GM12878 (cell line): ENCODE results near the gene WNK1. TPM values are rescaled to one million over a fixed set of nuclear protein-coding genes. Genes with fewer than 3 reads are reported as not detected.

Experiments
- ATAC-seq: fragments of 200-7000 bp; cut with Tn5 transposase; 3 replicates; pipeline ENCODE4 v1.9.1; 2020; ENCODE audit warnings: mild to moderate bottlenecking, moderate library complexity
- BruUV-seq: library from RNA; stranded (reverse); fragments of 400-500 nt; replicated peaks from 2 replicates; lab custom pipeline; 2021; lab: Mats Ljungman, UMichigan
- CTCF ChIA-PET: fragments of 300-600 bp; sonication (Branson Sonifier 250); formaldehyde crosslinking; extraction: SDS; loops from one replicate; lab custom pipeline; 2021; ENCODE audit warnings: inconsistent platforms; lab: Yijun Ruan, JAX
- POLR2A ChIA-PET: fragments of 350-600 bp; formaldehyde crosslinking; extraction: SDS; loops from one replicate; lab custom pipeline; 2021; ENCODE audit warnings: inconsistent platforms; lab: Charles Lee
- RAD21 ChIA-PET: fragments of 300-600 bp; sonication (Branson Sonifier 250); formaldehyde crosslinking; loops from one replicate; lab custom pipeline; 2023; ENCODE audit warnings: antibody characterized with exemption; ENCODE audit not compliant: unreplicated experiment; lab: Charles Lee
- SMC1A ChIA-PET: fragments of 300-600 bp; sonication (Branson Sonifier 250); formaldehyde crosslinking; loops from one replicate; lab custom pipeline; 2023; ENCODE audit not compliant: unreplicated experiment, uncharacterized antibody; lab: Charles Lee
- DNase-seq: peaks from one replicate; pipeline ENCODE4 v3.0.0-alpha.2; 2011; ENCODE audit warnings: low read depth, low spot score
- FAIRE-seq: peaks from 3 replicates; lab custom pipeline; 2011; peaks lifted over from hg19 to GRCh38; lab: Jason Lieb, UNC
- H2AFZ ChIP-seq: 2 replicates; pipeline ENCODE4 v1.6.0; 2011; ENCODE audit warnings: low read depth, low read length, control low read depth; ENCODE audit not compliant: control insufficient read depth
- H3K27ac ChIP-seq: 2 replicates; pipeline ENCODE4 v1.5.1; 2011; ENCODE audit warnings: control low read depth; ENCODE audit not compliant: control insufficient read depth, insufficient read depth
- H3K27me3 ChIP-seq, 2 experiments: replicated peaks in 1 of 2; 2 replicates each; pipeline versions ENCODE4 v1.6.0 to v1.6.1; 2011; ENCODE audit warnings: low read length in 1 of 2; ENCODE audit not compliant: control insufficient read depth in 2 of 2, insufficient read depth in 2 of 2
- H3K36me3 ChIP-seq, 2 experiments: 2 replicates each; pipeline ENCODE4 v1.5.1; 2011; ENCODE audit warnings: low read length in 1 of 2; ENCODE audit not compliant: control insufficient read depth in 2 of 2, insufficient read depth in 2 of 2
- H3K4me1 ChIP-seq: 2 replicates; pipeline ENCODE4 v1.6.1; 2011; ENCODE audit warnings: mild to moderate bottlenecking, low read length, moderate library complexity, mixed read lengths; ENCODE audit not compliant: control insufficient read depth, insufficient read depth
- H3K4me2 ChIP-seq: 2 replicates; pipeline ENCODE4 v1.6.0; 2011; ENCODE audit warnings: control low read depth; ENCODE audit not compliant: control insufficient read depth, insufficient read depth
- H3K4me3 ChIP-seq: fragments of 200-600 bp; sonication (generic); 2 replicates; pipeline ENCODE4 v1.5.1; 2016
- H3K79me2 ChIP-seq: 2 replicates; pipeline ENCODE4 v1.6.0; 2011; ENCODE audit warnings: low read length; ENCODE audit not compliant: control insufficient read depth, insufficient read depth
- H3K9ac ChIP-seq: 2 replicates; pipeline ENCODE4 v1.8.0; 2011; ENCODE audit warnings: low read length, control low read depth, mixed read lengths; ENCODE audit not compliant: control insufficient read depth, insufficient read depth
- H3K9me3 ChIP-seq: replicated peaks from 3 replicates; pipeline ENCODE4 v1.5.1; 2011; ENCODE audit warnings: mild to moderate bottlenecking, low read length; ENCODE audit not compliant: control insufficient read depth, insufficient read depth
- H4K20me1 ChIP-seq: 2 replicates; pipeline ENCODE4 v1.6.0; 2011; ENCODE audit not compliant: control insufficient read depth, insufficient read depth
- HCFC1 ChIP-seq: fragments of 150-350 bp; IDR thresholded peaks from 2 replicates; pipeline ENCODE4 v1.6.1; 2014; ENCODE audit warnings: low read length
- HDGF ChIP-seq: fragments of 450-650 bp; IDR thresholded peaks from 2 replicates; pipeline ENCODE4 v1.6.1; 2016; ENCODE audit warnings: antibody characterized with exemption
- KDM1A ChIP-seq: fragments of 200-600 bp; sonication (generic); IDR thresholded peaks from 2 replicates; pipeline ENCODE4 v1.6.1; 2016; ENCODE audit warnings: borderline replicate concordance
- LARP7 ChIP-seq: fragments of 450-650 bp; IDR thresholded peaks from 2 replicates; pipeline ENCODE4 v1.6.1; 2017; ENCODE audit warnings: mild to moderate bottlenecking
- PKNOX1 ChIP-seq: fragments of 450-650 bp; IDR thresholded peaks from 2 replicates; pipeline ENCODE4 v1.6.1; 2016; ENCODE audit warnings: mild to moderate bottlenecking
- POLR2AphosphoS2 ChIP-seq: IDR thresholded peaks from 2 replicates; pipeline ENCODE4 v1.6.1; 2011; ENCODE audit warnings: low read depth, mild to moderate bottlenecking, low read length, improper control_type of control experiment, moderate library complexity
- RAD21 ChIP-seq: IDR thresholded peaks from 2 replicates; pipeline ENCODE4 v1.6.1; 2011; ENCODE audit warnings: mild to moderate bottlenecking, low read depth, low read length, moderate library complexity; ENCODE audit not compliant: insufficient read depth
- SPI1 ChIP-seq: IDR thresholded peaks from 2 replicates; pipeline ENCODE4 v1.6.1; 2011; ENCODE audit warnings: low read depth, mild to moderate bottlenecking, low read length, moderate library complexity, borderline replicate concordance; ENCODE audit not compliant: insufficient read depth
- STAT1 ChIP-seq: fragments of 450-650 bp; conservative IDR thresholded peaks from 2 replicates; pipeline ENCODE4 v1.6.1; 2014; ENCODE audit warnings: antibody characterized with exemption, mild to moderate bottlenecking
- STAT3 ChIP-seq: IDR thresholded peaks from 2 replicates; pipeline ENCODE4 v1.6.1; 2011; ENCODE audit warnings: low read depth, low read length, improper control_type of control experiment
- YBX1 ChIP-seq: fragments of 450-650 bp; IDR thresholded peaks from 2 replicates; pipeline ENCODE4 v1.6.1; 2016; ENCODE audit warnings: antibody characterized with exemption
- YY1 ChIP-seq: IDR thresholded peaks from 2 replicates; pipeline ENCODE4 v1.6.1; 2011; ENCODE audit warnings: low read depth, mild to moderate bottlenecking, low read length
- ZNF274 ChIP-seq: IDR thresholded peaks from one replicate; pipeline ENCODE4 v1.8.0; 2011; ENCODE audit not compliant: insufficient read length, insufficient read depth
- ZNF384 ChIP-seq: IDR thresholded peaks from 2 replicates; pipeline ENCODE4 v1.6.1; 2012; ENCODE audit warnings: low read depth, mild to moderate bottlenecking, low read length, improper control_type of control experiment, borderline replicate concordance
- WGBS: methylation state at CpG from one replicate; pipeline ENCODE4 v1.1.6; 2016; ENCODE audit warnings: low lambda C conversion rate; ENCODE audit not compliant: insufficient replicate concordance, insufficient coverage; ENCODE audit errors: missing lambda C conversion rate; 5-methylcytosine and 5-hydroxymethylcytosine counted together
- in situ Hi-C: fragments of 300-500 bp; cut with MboI; formaldehyde crosslinking; loops from 9 replicates; pipeline ENCODE4 v1.14.3; 2018; ENCODE audit warnings: mixed read lengths
- intact Hi-C: fragments of 100-400 bp; cut with micrococcal nuclease; formaldehyde crosslinking; loops from one replicate; pipeline ENCODE4 v1.14.2; 2022; ENCODE audit not compliant: unreplicated experiment
- polyA plus RNA-seq, 11 experiments: library from polyadenylated mRNA; depleted of rRNA in 4 of 11; unstranded in 6 of 11; stranded (reverse) in 5 of 11; fragments of >200 nt; fragmentation: Nextera tagmentation in 4 of 11; fragmentation: Illumina TruSeq in 1 of 11; extraction: Ambion mirVana in 4 of 11; extraction: Trizol in 1 of 11; gene quantifications; 1 replicate in 1 of 11; 2 replicates in 10 of 11; pipeline versions ENCODE4 v1.2.1 to v1.2.3, GENCODE V29; 2011 to 2016; ENCODE audit warnings: inconsistent platforms in 2 of 11, missing spikeins in 2 of 11, low read depth in 1 of 11
- total RNA-seq, 4 experiments: library from RNA; depleted of rRNA in 3 of 4; stranded (reverse); fragments of >200 nt in 3 of 4; fragmentation: Illumina TruSeq in 1 of 4; extraction: Trizol in 1 of 4; gene quantifications; 2 replicates each; pipeline versions ENCODE4 v1.2.1 to v1.2.3, GENCODE V29; 2013 to 2021
- TF ChIP-seq, protein P1 (sequence below): fragments of 450-650 bp; IDR thresholded peaks from 2 replicates; pipeline ENCODE4 v1.6.1; 2014; ENCODE audit warnings: mild to moderate bottlenecking
- TF ChIP-seq, protein P2 (sequence below): fragments of 450-650 bp; IDR thresholded peaks from 2 replicates; pipeline ENCODE4 v1.6.1; 2017; ENCODE audit warnings: antibody characterized with exemption, mild to moderate bottlenecking, moderate library complexity
- TF ChIP-seq, protein P3 (sequence below): IDR thresholded peaks from 2 replicates; pipeline ENCODE4 v1.6.1; 2012; ENCODE audit warnings: low read depth, low read length, improper control_type of control experiment

Gene WNK1
- total and polyA plus RNA-seq, 10 of the 15 experiments (the other 5 are each of a cell fraction or from before 2014, with no cell fraction given) = 9.6 to 151 (median 86.6) TPM

DNA sequence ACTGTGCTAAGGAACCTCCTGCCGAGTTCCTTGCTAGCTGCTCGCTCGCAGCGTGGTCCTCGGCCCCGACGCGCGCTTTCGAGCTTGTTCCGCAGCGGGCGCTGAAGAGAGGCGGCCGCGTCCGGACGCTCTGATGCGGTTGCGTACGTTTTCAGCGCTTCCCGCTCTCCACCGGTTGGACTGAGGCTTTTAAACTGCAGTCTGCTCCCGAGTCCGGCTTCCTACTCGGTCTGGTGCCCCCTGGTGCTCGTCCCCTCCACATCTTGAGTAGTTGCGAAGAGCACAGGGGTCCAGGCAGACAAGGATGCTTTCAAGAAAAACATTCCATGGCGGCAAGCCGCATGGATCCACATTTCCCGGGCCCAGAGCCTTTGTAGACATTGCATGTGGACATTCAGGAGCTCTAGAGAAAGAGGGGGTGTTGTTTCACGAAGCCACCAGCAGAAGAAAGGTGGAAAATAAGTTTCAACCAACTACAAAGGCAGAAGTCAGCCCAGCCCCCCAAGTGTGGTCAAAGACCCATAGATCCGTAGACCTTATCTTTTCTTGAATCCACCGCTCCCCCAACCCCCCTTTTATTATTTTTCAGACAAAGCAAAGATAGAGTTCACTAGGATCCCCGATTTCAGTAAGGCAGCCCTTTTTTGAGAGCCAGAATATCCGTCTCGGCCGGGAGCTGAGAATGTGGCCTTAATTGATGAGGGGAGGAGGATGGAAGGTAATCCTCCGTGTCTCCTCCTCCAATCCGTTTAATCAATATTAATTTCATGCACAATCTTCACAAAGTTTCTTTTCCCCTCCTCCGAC, 984 bp upstream of the WNK1 start:
- ChIA-PET RAD21 (interaction anchor here (0.7 to 9.6 kb wide), 46 partner anchors 9 to 350 kb away, joined by 3 to 396 read pairs (median 7); partner anchors contain the start of genes CCDC77, NINJ2 and RAD52), SMC1A (interaction anchor here (0.7 to 6.6 kb wide), 48 partner anchors 9 to 340 kb away, joined by 3 to 194 read pairs (median 6); partner anchors contain the start of gene NINJ2), CTCF (interaction anchor here (0.5 to 6.5 kb wide), 45 partner anchors 10 to 198 kb away, joined by 3 to 123 read pairs (median 4); partner anchors contain the start of gene RAD52), POLR2A (interaction anchor here (0.5 to 6.7 kb wide), 28 partner anchors 9 to 198 kb away, joined by 3 to 118 read pairs (median 5); partner anchors contain the start of gene RAD52)
- peak; percentile 60 for ATAC-seq
- peak; percentile 99 for FAIRE-seq
- peak overlapping the region; percentile 79 for H3K27ac ChIP-seq
- BruUV-seq = no TSS peak
- intact Hi-C loops = loop anchor here (1.0 to 2.0 kb wide), 5 partner anchors 31 to 175 kb away; no protein-coding TSS in a partner anchor
- H3K4me1 ChIP-seq = no peaks in the 10 kb centered on the region; the same call in 1 of the 2 replicates
- peak overlapping the region; percentile 75 for H3K4me3 ChIP-seq
- in situ Hi-C loops = loop anchor here (5.0 kb wide), 2 partner anchors 79 to 174 kb away; no protein-coding TSS in a partner anchor
- DNase-seq = peak; percentile 94
- peaks cover 56% of the 10 kb centered on the region for H3K79me2 ChIP-seq
- H2AFZ ChIP-seq = peak overlapping the region; percentile 81
- no peaks in the 10 kb centered on the region; a peak in 1 of 4 replicates for H3K36me3 ChIP-seq
- H3K9me3 ChIP-seq = no peaks in the 10 kb centered on the region
- H3K9ac ChIP-seq = peak overlapping the region; percentile 60
- peaks cover 7% of the 10 kb centered on the region for H4K20me1 ChIP-seq
- under 1% methylated on average over 42 of the region's 42 CpGs for WGBS
- H3K27me3 ChIP-seq = no peaks in the 10 kb centered on the region
- peak overlapping the region; percentile 93 for H3K4me2 ChIP-seq
- TF ChIP-seq POLR2AphosphoS2 (peak; percentile 77; the same call in 1 of the 2 replicates), STAT1 (no peak), ZNF384 (no peak), ZNF274 (no peak), STAT3 (0 out of 2 replicates have a peak, but pooled peaks have one; percentile 42), RAD21 (peak; percentile 76), YBX1 (no peak), HCFC1 (no peak), LARP7 (peak; percentile 50; the same call in 1 of the 2 replicates), SPI1 (peak; percentile 48; the same call in 1 of the 2 replicates), PKNOX1 (no peak), HDGF (0 out of 2 replicates have a peak, but pooled peaks have one; percentile 34), KDM1A (no peak), YY1 (peak; percentile 89)
- TF ChIP-seq, protein P1, sequence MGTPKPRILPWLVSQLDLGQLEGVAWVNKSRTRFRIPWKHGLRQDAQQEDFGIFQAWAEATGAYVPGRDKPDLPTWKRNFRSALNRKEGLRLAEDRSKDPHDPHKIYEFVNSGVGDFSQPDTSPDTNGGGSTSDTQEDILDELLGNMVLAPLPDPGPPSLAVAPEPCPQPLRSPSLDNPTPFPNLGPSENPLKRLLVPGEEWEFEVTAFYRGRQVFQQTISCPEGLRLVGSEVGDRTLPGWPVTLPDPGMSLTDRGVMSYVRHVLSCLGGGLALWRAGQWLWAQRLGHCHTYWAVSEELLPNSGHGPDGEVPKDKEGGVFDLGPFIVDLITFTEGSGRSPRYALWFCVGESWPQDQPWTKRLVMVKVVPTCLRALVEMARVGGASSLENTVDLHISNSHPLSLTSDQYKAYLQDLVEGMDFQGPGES = 0 out of 2 replicates have a peak, but pooled peaks have one; percentile 32
- TF ChIP-seq, protein P2, sequence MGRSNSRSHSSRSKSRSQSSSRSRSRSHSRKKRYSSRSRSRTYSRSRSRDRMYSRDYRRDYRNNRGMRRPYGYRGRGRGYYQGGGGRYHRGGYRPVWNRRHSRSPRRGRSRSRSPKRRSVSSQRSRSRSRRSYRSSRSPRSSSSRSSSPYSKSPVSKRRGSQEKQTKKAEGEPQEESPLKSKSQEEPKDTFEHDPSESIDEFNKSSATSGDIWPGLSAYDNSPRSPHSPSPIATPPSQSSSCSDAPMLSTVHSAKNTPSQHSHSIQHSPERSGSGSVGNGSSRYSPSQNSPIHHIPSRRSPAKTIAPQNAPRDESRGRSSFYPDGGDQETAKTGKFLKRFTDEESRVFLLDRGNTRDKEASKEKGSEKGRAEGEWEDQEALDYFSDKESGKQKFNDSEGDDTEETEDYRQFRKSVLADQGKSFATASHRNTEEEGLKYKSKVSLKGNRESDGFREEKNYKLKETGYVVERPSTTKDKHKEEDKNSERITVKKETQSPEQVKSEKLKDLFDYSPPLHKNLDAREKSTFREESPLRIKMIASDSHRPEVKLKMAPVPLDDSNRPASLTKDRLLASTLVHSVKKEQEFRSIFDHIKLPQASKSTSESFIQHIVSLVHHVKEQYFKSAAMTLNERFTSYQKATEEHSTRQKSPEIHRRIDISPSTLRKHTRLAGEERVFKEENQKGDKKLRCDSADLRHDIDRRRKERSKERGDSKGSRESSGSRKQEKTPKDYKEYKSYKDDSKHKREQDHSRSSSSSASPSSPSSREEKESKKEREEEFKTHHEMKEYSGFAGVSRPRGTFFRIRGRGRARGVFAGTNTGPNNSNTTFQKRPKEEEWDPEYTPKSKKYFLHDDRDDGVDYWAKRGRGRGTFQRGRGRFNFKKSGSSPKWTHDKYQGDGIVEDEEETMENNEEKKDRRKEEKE = no peak
- TF ChIP-seq, protein P3, sequence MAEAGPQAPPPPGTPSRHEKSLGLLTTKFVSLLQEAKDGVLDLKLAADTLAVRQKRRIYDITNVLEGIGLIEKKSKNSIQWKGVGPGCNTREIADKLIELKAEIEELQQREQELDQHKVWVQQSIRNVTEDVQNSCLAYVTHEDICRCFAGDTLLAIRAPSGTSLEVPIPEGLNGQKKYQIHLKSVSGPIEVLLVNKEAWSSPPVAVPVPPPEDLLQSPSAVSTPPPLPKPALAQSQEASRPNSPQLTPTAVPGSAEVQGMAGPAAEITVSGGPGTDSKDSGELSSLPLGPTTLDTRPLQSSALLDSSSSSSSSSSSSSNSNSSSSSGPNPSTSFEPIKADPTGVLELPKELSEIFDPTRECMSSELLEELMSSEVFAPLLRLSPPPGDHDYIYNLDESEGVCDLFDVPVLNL = peak; percentile 84
